IPS DF 4.7 (cell line): Measurements from ENCODE around the gene ATG7.

Source experiments
- DNase-seq: peaks from one replicate; pipeline ENCODE4 v3.0.0-alpha.2; 2013; ENCODE audit warnings: low spot score; ENCODE audit errors: extremely low read depth

Gene ATG7

GRCh38 chr3:11552289-11553264 lies 280.4 kb downstream of the ATG7 start:
- no peak for DNase-seq

- no peak for DNase-seq
Measured at GRCh38 chr3:11553436-11554235, 281.4 kb downstream of the ATG7 start.

DNA sequence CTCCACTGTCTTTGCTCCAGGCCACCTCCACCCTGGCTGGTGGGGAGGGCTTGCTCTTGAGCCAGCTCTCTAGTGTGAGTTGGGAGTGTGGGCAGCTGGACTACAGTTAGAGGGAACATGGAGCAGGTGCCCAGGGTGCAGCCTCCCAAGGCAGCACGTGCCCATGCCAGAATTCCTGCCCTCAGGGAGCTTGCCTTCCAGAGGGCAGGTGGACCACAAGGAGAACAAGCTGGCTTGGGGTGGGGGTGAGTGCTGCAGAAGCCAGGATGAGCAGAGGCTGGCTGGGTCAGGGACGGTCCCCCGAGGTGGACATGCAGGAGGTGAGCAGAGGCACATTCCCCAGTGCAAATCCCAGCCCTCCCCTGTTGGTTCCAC lies 282.0 kb downstream of the ATG7 start:
- no peak for DNase-seq

GRCh38 chr3:11554666-11555065 lies 282.5 kb downstream of the ATG7 start:
- DNase-seq = no peak

GRCh38 chr3:11555211-11555782 lies 283.1 kb downstream of the ATG7 start:
- no peak for DNase-seq

DNA sequence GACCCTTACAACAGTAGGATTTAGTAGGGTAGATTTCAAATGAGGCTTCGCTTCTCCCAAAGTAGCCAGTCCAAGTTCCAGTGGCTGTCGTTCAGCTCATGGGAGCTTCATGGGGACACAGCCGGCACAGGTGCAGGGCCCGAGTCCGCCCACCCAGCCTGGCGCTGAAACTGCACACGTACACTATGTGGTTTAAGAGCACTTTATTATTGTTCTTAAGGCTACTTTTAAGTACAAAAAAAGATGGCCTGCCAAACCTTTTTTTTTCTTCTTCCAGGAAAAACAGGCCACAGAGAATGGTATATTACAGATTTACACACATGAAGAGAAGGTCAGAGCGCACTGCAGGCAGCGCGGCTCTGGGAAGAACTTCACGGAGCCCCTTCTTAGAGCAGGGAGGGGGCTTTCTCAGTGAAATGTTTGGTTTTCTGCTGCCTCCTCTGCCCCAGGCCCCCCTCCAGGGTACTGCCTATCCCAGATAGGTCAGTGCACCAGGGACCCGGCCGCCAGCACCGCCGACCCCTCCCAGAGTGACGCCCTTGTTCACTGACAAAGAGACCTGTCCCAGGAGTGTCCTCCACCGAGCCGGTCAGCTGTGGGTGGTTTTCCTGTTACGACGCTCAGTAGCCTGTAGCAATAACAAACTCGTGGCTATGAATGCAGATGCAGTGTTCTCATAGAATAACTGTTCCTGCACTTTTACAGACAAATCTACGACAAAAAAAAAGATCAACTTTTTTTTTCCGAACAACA lies 283.9 kb downstream of the ATG7 start:
- no peak for DNase-seq

DNA sequence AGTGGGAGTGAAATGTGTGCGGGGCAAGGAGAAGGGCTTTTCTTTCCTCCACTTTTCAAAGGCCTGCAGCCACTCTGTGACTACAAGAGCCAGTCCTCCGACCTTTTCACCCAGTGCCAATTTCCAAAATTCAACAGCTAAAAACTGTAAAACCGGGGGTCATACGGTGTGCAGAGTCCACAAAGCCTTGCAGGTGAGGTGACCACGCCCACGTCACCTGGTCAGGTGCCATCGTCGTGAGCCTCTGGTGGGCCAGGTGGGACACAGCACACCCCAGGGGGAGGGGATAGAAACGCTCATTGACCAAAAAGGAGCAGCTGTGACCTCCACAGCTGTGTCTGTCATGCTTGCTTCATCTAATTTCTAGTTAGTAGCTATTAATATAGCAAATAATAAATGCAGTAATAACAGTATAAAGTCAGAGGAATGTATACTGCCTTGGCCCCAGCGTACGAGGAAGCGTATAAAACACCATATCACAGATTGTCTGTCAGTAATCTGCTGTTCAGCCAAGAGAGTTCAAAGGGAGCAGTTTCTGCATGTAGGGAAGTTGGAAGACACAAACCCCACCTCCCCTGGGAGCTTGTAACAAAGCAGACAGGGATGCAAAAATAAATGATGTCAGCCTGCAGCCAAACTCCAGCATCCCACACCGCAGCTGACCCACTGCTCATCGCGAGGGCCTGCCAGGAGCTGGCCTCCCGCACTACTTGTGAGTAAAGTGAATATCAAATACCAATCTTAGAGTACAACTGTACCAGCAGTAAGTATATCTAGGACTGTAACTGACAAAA lies 284.9 kb downstream of the ATG7 start:
- DNase-seq = no peak

DNA sequence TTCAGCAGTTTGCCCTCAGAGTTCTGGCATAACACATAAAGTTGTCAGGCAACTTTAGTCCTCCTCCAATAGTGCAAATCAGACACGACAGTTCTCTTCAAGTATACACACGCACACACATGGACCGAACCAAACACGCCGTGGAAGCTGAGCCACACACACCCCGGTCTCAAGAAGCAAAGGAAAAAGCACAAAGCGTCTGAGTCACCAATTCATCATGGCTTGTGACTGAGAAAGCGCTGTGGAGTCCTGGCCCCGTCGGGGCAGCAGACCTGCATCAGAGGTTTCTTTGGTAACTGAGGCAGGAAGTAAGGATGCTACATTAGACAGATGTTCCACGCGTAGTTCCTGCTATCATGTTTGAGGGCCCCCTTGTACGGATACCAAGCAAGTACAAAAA lies 285.8 kb downstream of the ATG7 start:
- DNase-seq = no peak

DNA sequence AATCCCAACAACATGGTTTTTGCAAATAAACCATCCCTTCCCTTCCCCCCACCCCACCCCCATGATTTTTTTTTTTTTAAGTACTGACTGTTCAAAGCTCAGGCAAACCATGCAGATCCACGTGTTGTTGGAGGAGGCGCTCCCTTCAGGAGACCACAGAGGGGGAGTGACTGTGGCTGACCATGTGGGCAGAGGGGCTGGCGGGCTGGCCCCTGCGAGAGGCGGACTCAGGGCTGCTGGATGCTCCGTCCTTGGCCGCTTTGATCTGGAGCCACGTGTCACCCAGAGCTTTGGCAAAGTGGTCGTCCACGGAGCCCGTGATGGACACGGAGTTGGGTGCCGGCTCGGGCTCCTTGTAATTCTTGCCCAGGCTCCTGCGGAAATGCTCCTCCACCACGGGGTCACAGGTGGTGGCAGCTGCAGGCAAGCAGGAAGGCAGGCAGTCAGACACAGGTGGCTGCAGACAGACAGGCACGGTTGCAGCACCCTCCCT lies 286.3 kb downstream of the ATG7 start:
- no peak for DNase-seq

- DNase-seq = no peak
Measured at GRCh38 chr3:11558918-11559815, 287.0 kb downstream of the ATG7 start.

DNA sequence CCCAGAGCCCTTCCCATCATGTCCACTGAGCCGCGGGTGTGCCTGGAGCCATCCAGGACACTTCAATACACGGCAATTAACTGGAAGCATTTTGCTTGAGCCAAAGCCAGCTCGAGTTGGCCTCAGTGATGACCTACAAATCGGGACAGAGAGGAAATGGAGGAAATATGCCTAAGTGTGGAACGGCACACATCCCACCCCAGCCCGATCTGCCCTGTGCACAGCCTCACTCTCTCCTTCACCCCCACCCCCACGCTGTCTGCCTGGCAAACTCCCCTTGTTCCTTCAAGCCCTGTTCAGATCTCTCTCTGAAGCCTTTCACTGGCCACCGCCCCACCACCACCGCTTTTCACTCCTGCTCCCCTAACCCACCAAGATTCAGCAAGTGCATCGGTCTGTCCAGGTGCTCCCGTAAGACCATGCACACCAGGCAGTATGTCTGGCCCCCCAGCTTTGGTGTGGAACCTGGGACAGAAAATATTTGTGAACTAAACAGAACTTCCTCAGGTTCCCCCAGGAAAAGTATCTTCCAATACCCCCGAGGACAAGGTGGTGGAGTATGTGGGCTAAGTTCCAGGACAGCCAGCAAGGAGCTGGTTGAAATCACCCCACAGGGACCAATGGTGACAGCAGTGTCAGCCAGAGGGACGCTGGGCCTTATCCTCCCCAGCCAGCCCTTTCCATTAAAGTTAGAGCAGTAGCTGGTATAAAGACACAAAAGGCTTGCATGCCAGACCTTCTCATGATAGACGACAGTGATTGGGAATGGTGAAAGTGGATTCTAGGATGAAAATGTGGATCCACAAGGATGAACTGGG lies 287.8 kb downstream of the ATG7 start:
- DNase-seq = no peak

- DNase-seq = no peak
Measured at GRCh38 chr3:11560746-11561145, 288.5 kb downstream of the ATG7 start.

DNA sequence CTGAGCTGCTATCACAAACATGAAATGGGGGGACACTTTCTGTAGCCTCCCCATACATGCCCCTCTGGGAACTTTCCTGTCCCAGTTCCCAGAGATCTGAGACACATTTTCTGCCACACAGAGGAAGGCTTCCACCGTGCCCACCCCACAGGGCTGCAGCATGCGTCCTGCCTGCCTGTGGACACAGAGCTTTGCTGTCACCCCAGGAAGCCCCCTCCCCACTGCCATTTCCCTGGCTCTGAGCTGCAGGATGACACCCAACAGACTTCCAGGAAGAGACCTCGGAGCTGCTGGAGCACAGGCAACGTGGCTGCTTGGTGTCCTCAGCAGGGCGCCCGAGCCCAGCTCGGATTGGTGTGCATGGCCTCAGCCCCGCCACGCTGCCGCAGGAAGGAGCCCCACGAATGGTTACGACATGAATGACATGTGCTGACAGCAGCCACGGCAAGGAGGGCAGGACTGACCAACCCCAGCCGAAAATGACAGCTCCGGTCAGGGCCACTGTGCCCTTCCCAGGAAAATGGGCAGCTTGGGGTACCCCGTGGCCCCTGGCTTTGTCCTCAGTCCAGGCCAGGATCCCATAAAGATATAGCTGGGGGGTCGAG lies 290.2 kb downstream of the ATG7 start:
- DNase-seq = no peak

DNA sequence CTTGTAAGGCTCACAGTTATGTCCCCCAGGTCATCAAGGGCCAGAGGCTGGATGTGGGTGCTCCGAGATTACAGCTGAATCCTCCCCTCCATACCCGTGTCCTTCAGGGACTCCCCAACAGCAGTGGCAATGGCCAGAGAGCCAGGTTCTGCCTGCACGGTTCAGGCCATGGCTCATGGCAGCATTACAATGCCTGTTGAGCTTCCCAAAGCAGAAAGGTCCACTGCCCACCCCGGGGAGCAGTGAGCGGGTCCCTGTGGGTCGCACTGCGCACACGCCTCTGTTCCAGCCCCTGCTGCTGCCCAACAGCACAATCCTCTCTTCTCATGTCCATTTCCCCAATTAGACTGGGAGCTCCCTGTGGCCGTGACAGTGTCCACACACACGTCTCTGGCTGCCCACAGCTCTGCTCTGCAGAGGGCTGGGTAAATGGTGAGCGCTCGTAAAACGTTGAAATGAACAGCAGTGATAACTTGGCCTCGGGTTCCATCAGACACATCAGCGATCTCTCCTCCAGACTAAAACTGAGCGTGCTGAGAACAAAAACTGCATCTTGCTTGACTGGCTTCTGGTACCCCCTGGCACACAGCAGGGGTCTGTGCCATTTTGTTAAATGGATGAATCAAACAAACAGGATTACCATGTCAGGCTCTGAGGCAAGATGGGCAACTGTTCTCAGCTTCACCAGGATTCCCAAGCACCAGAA lies 291.1 kb downstream of the ATG7 start:
- DNase-seq = no peak

DNA sequence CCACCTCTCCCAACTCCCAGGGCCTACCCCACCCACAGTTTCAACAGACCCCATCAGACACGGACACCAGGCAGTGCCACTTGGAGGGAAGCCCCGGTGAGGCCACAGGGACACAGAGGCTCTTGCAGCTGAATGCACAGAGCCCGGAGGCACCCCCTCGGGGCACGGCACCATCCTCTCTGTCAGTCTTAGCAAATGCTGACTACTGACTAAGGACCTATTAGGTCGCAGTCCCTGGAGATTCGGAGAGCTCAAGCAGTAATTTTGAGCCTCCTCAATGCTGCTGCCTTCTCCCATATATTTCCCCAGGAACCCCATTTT lies 291.6 kb downstream of the ATG7 start:
- no peak for DNase-seq

DNA sequence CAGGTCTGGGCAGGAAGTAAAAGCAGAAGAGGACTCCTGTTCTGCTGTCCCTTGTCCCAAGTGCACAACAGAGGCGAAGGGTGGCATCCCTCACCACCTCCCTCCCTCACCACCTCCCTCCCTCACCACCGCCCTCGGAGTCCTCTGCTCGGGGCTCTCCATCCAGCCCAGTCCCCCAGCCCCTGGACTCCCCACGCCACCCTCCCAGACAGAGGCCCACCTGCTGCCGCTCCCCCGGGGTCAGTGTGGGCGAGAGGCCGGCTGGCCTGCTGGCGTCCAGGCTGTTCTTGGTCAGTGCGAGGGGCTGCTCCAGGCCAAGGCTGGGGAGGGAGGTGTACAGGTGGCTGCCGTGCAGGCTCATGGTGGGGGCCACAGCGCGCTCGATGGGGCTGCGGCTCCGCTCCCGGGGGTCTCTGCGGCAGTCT lies 292.4 kb downstream of the ATG7 start:
- DNase-seq = no peak

GRCh38 chr3:11565072-11565471 lies 292.9 kb downstream of the ATG7 start:
- no peak for DNase-seq

DNA sequence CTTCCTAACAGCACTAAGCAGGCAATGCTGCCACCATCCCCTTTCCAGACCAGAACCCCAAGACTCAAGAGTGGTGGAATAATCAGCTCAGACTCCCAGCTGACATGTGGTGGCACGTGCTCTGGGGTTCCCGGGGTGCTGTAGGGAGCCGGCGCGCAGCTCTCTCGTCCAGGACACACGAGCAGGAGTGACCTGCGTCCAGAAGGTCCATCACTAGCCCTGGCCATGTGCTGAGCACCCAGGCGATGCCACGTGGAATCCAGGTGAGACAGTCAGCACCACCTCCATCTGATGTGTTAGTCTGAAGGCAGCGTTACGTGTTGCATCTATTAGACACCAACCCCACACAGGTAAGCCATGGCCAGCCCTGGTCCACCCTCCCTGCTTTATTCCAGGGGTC lies 293.3 kb downstream of the ATG7 start:
- DNase-seq = no peak
